Measurements from ENCODE around the gene DSTN. TPM values are rescaled to one million over a fixed set of nuclear protein-coding genes. Genes with fewer than 3 reads are reported as not detected.

DSTN gene
- total RNA-seq, 1 experiment from 2014 or later: 202 TPM

GRCh38 chr20:17545127-17545526 is 24.7 kb upstream of the DSTN start:
- TF ChIP-seq, protein P1, sequence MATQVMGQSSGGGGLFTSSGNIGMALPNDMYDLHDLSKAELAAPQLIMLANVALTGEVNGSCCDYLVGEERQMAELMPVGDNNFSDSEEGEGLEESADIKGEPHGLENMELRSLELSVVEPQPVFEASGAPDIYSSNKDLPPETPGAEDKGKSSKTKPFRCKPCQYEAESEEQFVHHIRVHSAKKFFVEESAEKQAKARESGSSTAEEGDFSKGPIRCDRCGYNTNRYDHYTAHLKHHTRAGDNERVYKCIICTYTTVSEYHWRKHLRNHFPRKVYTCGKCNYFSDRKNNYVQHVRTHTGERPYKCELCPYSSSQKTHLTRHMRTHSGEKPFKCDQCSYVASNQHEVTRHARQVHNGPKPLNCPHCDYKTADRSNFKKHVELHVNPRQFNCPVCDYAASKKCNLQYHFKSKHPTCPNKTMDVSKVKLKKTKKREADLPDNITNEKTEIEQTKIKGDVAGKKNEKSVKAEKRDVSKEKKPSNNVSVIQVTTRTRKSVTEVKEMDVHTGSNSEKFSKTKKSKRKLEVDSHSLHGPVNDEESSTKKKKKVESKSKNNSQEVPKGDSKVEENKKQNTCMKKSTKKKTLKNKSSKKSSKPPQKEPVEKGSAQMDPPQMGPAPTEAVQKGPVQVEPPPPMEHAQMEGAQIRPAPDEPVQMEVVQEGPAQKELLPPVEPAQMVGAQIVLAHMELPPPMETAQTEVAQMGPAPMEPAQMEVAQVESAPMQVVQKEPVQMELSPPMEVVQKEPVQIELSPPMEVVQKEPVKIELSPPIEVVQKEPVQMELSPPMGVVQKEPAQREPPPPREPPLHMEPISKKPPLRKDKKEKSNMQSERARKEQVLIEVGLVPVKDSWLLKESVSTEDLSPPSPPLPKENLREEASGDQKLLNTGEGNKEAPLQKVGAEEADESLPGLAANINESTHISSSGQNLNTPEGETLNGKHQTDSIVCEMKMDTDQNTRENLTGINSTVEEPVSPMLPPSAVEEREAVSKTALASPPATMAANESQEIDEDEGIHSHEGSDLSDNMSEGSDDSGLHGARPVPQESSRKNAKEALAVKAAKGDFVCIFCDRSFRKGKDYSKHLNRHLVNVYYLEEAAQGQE (IDR thresholded peaks at IDR 0.05; ENCODE audit: low read depth): no peak
- TF ChIP-seq ZNF274 (IDR thresholded peaks at IDR 0.05; ENCODE audit: low read depth, low read length): no peak
- TF ChIP-seq SP1 (IDR thresholded peaks at IDR 0.05; ENCODE audit: low read depth): no peak
- no peak for TF ChIP-seq SIN3A (IDR thresholded peaks at IDR 0.05; ENCODE audit: low read depth)
- TF ChIP-seq POLR2A (IDR thresholded peaks at IDR 0.05; ENCODE audit: borderline replicate concordance, extremely low read depth, insufficient read depth, insufficient read length): no peak
- TF ChIP-seq ZFX (IDR thresholded peaks at IDR 0.05): no peak
- no peak for TF ChIP-seq CBX3 (IDR thresholded peaks at IDR 0.05; ENCODE audit: low read depth)
- TF ChIP-seq JUND (IDR thresholded peaks at IDR 0.05): no peak
- TF ChIP-seq EZH2 (IDR thresholded peaks at IDR 0.05): no peak
- TF ChIP-seq TCF7L2 (IDR thresholded peaks at IDR 0.05; ENCODE audit: borderline replicate concordance, extremely low read depth, insufficient read depth, insufficient read length): no peak
- no peak for TF ChIP-seq MAX (IDR thresholded peaks at IDR 0.05)
- no peak for TF ChIP-seq CEBPB (IDR thresholded peaks at IDR 0.05; ENCODE audit: low read depth)
- H3K4me2 ChIP-seq (ENCODE audit: low read length): no peak overlapping the region
- CTCF ChIA-PET: no interaction called here
- no peaks in the 10 kb centered on the region for H3K9me2 ChIP-seq (ENCODE audit: insufficient read depth)
- no peaks in the 10 kb centered on the region for H3K27me3 ChIP-seq (ENCODE audit: insufficient read depth, low read length)
- H3K4me3 ChIP-seq (replicated peaks in 1 of 2; ENCODE audit: low read depth in 1 of 2, low read length in 2 of 2): no peak overlapping the region
- no peaks in the 10 kb centered on the region for H3K9me3 ChIP-seq (ENCODE audit: control insufficient read depth in 1 of 2, insufficient read depth in 1 of 2, low read depth in 1 of 2, low read length in 2 of 2)
- peaks cover 0 to 5% of the 10 kb centered on the region in 2 experiments; a peak in 1 of 4 replicates for H3K4me1 ChIP-seq (ENCODE audit: control insufficient read depth in 1 of 2, insufficient read depth in 2 of 2, low read length in 2 of 2)
- no TSS peak for BruUV-seq (replicated peaks)
- no peaks in the 10 kb centered on the region for H3K36me3 ChIP-seq (ENCODE audit: control insufficient read depth in 1 of 2, insufficient read depth in 2 of 2, low read length in 2 of 2)
- DNase-seq (ENCODE audit: low read depth, low spot score) (no peak), ATAC-seq (no peak)
- POLR2A ChIA-PET: no interaction called here
- H4K20me1 ChIP-seq (ENCODE audit: insufficient read depth): no peaks in the 10 kb centered on the region
- no peak overlapping the region for H3K9ac ChIP-seq (ENCODE audit: low read length)
- H2AFZ ChIP-seq (ENCODE audit: low read depth, low read length, poor library complexity, severe bottlenecking): no peak overlapping the region
- no peaks in the 10 kb centered on the region for H3K79me2 ChIP-seq (ENCODE audit: insufficient read depth, low read length)
- RAD21 ChIA-PET (ENCODE audit: low non-redundant PET in 1 of 2, low total read pairs in 2 of 2, uncharacterized antibody in 2 of 2, unreplicated experiment in 2 of 2): no interaction called here
- intact Hi-C loops (cut with micrococcal nuclease): no loop called here
- H3K27ac ChIP-seq (ENCODE audit: low read depth, low read length): no peak overlapping the region
